ENCODE measurements around the gene GMPPA.
A peak's percentile ranks its signal among the peaks of the same experiment; 100 is the strongest.

Gene GMPPA

GRCh38 chr2:219540784-219541504 lies 42.3 kb downstream of the GMPPA start:
- no peak for FAIRE-seq

GRCh38 chr2:219541611-219542180 lies 43.0 kb downstream of the GMPPA start:
- no peak for FAIRE-seq

- no peak for FAIRE-seq
Observed at GRCh38 chr2:219542931-219543595, 44.4 kb downstream of the GMPPA start.

GRCh38 chr2:219543596-219544358 lies 45.1 kb downstream of the GMPPA start, which contains the start of the genes CHPF and TMEM198:
CHPF (minus strand) TSS chr2:219543809; CDS start chr2:219543538, 271 bp downstream.
TMEM198 (plus strand) TSS chr2:219544028; CDS start chr2:219544728, 700 bp downstream.
- peak; percentile 99 for FAIRE-seq

GRCh38 chr2:219544567-219544966 lies 45.9 kb downstream of the GMPPA start:
- FAIRE-seq: no peak

- FAIRE-seq: no peak
Observed at GRCh38 chr2:219545295-219545942, 46.7 kb downstream of the GMPPA start.

- FAIRE-seq: no peak
Observed at GRCh38 chr2:219545943-219546352, 47.3 kb downstream of the GMPPA start.

GRCh38 chr2:219547621-219548020 lies 48.9 kb downstream of the GMPPA start:
- FAIRE-seq: no peak

- FAIRE-seq: no peak
Observed at GRCh38 chr2:219548990-219549389, 50.3 kb downstream of the GMPPA start.

- no peak for FAIRE-seq
Observed at GRCh38 chr2:219549619-219550018, 50.9 kb downstream of the GMPPA start.

GRCh38 chr2:219551441-219552381 lies 53.0 kb downstream of the GMPPA start:
- no peak for FAIRE-seq

GRCh38 chr2:219552382-219553167 lies 53.9 kb downstream of the GMPPA start:
- FAIRE-seq: peak; percentile 30

- no peak for FAIRE-seq
Observed at GRCh38 chr2:219553168-219553417, 54.4 kb downstream of the GMPPA start.

- FAIRE-seq: no peak
Observed at GRCh38 chr2:219553463-219553963, 54.8 kb downstream of the GMPPA start.

- FAIRE-seq: no peak
Observed at GRCh38 chr2:219554350-219554749, 55.7 kb downstream of the GMPPA start.

- no peak for FAIRE-seq
Observed at GRCh38 chr2:219555956-219556355, 57.3 kb downstream of the GMPPA start.

- FAIRE-seq: no peak
Observed at GRCh38 chr2:219556413-219556812, 57.7 kb downstream of the GMPPA start.
